ENCODE results near the gene ZNF23.
A peak's percentile ranks its signal among the peaks of the same experiment; 100 is the strongest.

ZNF23 gene

DNA sequence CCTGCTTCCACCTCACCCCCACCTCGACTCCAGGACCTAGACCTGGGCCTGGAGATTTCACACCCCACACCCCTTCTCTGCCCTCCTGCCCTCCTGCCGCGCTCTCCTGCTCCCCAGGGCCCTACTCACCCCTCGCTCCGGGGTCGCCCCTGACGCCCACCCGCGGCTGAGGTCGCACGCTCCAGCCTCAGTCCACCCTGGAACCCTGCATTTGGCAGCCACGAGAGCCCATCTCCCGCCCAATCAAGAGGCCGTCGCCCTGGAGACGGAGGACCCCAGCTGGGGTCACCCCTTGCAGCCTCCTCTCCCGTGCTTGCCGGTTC is 36.3 kb downstream of the ZNF23 start:
- DNase-seq = no peak

DNA sequence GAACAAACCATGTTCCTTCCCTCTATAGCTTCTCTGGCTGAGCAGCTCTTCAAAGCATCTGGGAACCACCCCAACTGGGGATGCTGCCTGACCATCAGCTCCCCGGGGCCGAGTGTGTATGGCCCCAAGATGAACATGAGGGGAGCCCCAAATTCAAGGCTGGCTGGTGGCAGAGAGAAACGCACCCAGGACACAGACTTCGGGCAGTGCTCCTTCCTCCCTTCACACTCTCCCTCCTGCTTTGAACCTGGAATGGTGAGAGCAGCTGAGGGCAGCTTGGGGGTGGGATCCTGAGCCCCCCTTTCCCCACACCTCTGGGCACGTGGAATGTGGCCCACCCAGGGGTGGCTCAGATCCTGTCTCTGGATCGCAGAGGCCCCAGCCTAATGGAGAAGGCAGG is 37.4 kb downstream of the ZNF23 start:
- DNase-seq = no peak

DNA sequence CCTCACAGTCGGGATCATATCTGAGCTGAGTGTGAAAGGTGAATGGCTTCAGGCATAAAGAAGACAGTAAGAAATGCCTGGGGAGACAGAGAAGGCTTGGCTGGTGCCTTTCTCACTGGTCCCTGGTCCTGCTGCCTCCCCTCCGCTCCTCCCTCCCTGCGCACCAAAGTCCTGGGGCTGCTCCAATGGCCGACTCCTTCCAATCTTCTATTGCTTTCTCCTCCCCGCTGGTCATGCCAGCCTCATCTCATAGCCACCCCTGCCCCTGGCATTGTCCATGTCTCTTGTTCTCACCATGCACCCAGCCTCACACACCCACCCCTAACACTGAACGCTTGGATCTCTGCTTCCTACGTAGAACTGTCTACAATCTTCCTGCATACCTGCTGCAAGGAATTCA is 38.2 kb downstream of the ZNF23 start:
- DNase-seq = no peak

DNA sequence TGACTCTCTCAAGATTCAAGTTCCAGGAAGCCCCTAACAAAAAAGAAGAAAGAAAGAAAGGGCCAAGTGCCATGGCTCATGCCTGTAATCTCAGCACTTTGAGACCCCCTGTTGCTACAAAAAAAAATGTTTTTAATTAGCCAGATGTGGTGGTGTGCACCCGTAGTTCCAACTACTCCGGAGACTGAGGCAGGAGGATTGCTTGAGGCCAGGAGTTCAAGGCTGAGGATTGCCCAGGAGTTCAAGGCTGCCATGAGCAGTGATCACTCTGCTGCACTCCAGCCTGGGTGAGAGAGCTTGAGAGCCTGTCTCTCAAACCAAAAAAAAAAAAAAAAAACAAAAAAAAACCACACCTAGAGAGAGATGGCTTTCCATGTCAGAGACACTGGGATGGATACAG is 39.0 kb downstream of the ZNF23 start:
- DNase-seq = no peak

DNA sequence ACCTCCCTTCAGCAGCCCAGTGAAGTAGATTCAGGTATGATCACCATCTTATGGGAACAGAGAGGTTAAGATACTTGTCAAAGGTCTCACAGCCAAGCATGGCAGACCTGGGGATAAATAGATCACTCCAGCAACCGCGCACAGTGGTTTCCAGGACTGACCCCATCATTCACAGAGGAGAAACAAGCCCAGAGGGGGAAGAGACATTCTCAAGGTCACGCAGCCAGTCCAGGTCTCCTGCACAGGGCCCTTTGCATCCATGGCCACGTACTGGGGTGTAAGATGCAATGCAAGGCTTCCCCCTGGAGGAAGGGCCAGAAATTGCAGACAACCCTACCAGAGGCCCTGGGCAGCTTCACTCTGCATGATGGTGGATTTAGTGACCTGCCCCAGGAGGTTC is 40.1 kb downstream of the ZNF23 start:
- peak; percentile 20 for DNase-seq

DNA sequence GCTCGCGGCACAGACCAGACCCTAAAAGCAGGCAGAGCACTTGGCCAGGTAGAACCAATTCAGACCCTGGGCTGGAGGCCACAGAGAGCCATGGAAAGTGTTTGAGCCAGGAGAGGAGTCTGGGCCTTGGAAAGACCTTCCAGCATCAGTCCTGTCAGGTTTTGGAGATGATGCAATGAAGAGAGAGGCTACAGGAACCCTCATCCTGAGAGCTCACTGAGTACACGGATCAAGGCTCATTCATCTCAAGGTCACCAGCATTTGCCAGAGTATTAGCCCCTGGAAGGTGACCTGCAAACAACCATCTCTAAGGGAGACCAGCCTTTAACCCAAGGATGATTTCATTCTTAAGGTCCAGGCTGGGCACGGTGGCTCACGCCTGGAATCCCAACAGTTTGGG is 48.0 kb downstream of the ZNF23 start:
- no peak for DNase-seq

DNA sequence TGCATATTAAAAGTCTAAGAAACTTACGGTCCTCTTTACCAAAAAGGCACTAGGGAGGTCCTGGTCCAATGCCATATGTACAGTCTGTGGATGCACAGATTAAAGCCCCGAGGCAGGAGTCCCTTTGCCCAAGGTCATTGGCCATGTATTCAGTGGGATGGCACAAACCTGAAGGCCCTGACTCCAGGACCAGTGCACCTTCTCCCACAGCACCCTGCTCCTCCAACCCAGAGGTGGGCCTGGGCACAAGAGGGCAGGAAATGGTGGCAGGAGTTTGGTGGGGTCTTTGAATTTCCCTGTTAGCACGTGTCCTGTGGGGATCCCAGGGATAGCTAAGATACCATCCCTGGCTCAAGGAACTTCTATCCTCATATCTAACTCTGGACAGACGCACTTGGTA is 48.7 kb downstream of the ZNF23 start:
- DNase-seq = no peak

DNA sequence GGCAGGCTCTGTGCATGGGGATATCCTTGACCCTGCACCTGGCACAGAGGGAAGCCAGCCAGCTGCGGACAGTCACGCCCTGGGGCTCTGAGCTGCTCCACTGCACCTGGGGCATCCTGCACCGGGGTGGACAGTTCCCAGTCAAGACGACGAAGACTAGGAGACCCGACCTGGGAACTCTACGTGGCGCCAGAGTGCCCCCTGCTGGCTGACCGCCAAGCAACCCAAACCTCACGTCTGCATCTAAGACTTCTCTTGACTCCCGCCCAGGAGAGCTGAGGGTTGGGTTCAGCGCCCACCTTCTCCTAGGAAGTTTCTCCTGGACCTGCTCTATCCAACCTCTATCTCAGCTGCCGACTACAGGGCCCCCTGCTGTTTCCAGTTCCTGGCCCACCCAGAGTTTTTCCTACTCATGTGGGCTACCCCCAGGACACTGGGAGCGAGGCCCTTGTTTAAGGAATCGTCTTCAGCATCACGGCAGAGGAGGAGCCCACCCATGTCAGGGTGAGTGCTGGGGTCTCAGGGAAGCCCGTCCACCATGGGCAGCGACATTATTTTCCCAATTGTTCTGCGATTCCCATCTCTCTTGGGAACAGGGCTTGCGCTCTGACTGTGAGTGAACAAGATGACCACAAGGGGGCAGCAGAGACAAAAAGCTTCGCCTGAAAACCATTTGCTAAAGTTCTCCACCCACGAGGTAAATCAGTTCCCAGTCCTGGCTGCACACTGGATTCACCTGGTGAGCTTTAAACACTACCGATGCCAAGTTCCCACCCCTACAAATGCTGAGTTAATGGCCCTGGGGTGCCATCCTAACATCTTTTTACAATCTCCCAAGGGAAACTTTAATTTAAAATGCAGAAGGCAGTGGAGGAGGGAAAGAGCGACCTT is 49.5 kb downstream of the ZNF23 start:
- peak; percentile 77 for DNase-seq

DNA sequence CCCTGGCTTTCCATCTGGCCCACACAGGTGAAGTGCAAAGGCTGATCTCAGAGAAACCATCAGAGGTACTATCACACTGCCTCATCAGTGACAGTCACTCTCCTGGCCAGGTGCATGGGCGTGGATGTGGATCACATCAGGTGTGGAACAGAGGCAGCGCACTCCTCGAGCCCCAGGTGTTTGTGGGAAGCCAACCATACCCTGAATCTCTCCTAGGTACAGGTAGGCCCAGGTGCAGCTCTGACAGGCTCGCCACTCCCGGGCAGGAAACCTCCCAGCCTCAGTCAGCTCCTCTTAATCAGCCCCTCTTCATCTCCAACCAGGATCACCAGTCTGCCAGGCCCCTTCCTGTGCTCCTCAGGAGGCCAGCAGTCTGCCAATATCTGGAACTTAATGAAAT is 51.9 kb downstream of the ZNF23 start:
- no peak for DNase-seq

DNA sequence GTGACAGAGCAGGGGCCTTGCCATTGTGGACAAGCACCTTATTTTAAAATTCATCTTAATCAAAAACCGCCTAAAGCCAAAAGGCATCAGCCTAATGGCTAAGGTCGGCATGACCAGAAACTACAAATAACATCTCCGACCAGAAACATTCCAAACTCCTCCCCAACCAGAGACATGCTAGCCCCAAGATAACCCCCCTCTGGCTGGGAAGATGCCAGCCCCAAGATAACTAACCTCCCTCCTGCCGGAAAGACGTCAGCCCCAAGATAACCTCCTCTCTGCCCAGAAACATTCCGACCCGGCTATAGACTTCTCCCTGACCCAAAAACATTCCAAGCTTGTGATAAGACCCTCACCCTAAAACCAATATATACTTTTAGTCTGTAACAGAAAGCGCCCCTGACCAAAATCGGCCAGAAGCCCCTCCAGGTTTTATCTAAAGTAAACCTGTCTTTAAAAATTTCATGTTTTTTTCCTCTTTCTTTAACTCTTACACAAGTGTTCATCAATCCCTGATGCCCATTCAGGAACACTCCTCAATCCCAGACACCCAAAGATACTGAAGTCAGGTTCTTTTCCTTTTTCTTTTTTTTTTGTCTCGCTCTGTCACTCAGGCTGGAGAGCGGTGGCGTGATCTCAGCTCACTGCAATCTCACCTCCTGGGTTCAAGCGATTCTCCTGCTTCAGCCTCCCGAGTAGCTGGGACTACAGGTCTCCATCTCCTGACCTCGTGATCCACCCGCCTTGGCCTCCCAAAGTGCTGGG is 52.9 kb downstream of the ZNF23 start:
- no peak for DNase-seq

DNA sequence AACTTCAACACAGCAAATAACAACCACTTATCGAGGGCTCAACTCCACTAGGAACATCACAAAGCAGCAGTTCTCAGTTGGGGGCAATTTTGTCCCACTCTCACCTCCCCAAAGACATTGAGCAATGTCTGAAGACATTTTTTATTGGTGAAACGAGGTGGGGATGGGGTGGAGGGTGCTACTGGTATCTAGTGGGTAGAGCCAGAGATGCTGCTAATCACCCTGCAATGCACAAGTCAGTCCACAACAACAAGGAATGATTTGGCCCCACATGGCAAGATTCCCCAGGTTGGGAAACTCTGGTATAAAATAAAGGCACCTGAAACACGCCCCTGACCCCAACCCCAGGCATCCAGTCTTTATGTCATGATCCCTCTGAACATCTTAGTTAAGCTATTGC is 53.5 kb downstream of the ZNF23 start:
- no peak for DNase-seq

DNA sequence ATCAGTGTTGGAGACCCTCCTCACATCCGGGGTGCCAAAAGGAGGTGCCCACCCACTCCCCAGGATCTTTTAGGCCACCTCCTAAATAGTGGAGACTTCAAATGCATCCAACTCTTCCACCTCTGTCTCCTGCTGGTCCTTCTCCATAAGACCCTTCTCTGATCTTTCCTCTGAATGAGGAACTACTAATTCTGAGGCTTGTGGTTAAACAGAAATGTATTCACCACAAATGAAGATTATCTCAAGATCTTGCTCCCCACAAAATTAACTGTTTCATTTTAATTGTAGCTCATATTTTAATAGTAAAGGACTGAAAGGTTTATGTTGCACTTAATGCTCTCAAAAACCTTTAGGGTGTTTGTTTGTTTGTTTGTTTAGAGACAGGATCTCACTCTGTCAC is 54.3 kb downstream of the ZNF23 start:
- DNase-seq = no peak

DNA sequence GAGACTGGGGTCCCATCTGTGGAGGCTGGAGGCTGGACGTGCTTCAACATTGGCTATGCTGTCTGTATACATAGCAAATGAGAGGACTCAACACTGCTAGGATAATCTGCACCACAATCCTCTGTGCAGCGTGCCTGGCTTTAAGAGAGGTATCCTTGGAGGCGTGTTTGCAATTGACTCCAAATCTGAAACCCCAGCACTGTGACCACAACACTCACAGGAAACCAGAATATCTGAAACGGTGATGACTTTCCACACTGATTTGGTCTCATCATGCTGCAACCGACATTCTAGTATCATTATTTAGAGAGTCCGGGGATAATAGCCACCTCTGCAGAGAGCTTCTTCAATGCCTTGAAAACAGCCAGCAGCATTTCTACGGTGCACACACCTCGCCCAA is 55.3 kb downstream of the ZNF23 start:
- no peak for DNase-seq

DNA sequence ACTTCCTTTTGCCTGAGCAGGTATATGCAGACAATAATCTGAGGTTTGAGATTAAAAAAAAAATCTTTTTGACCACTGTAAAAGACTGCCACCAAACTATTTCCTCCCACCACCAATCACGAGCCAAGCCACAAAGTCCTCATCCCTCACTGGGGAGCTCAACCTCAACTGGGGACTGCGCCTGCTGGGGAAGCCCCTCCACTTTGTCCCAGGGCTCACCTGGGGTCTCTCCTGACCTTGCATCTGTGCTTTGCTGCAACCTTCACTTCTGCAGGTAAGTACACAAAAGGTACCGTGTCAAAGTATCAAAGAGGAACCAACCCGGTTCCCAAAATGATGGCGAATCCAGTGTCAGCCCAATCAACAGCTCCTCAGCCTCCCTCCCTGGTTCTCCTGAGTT is 55.7 kb downstream of the ZNF23 start:
- no peak for DNase-seq

DNA sequence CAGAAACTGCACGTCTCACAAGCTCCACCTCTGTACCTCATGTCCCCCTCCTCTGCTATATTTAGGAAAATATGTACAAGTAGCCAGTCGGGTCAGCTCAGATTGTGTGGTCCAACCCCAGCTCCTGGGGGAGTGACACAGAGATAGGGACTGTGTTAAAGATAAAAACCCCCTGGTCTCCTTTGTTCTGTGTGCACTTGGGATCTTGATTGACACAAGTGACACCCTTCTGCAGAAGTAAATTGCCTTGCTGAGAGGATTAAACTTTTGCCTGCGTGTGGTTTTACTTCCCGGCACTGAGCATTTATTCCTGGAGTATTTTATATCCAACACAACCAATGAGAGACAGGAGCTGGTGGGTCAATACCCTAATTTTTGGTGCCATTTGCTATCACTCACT is 57.7 kb downstream of the ZNF23 start:
- no peak for DNase-seq

DNA sequence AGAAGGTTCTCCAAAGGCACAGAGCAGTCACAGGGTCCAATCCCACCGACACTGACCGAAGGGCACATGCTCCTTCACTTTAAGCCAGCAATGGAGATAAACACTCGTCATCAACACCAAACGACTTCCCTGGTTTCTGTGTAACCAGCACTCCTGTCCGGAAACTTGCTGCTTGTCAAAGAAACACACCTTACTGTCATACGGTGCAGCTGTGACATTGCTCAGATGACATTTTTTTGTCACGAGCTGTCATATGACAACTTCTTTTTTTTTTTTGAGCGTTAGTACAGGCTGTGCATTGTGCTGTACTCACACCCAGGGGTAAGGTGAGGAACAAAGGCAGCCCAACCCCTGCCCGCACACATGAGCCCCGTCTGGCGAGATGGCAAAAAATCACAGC is 59.4 kb downstream of the ZNF23 start:
- no peak for DNase-seq

DNA sequence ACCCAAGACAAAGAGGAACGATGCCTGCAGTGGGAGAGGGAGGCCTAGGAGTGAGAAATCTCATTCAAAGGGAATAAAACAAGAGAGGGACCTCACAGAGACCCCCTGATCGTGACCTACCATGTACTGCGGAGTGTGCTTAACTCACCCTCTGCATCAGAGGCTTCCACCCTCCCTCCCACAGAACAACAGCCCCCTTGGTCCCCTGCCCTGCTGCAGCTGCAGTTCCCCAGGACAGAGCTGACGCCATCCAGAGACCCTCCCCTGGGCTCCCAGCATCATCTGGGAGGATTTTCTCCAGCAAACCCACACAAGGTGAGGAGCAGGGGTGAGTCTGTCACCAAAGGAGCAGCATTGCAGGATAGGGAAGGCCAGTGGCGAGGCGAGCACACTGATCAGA is 60.0 kb downstream of the ZNF23 start:
- DNase-seq = no peak

DNA sequence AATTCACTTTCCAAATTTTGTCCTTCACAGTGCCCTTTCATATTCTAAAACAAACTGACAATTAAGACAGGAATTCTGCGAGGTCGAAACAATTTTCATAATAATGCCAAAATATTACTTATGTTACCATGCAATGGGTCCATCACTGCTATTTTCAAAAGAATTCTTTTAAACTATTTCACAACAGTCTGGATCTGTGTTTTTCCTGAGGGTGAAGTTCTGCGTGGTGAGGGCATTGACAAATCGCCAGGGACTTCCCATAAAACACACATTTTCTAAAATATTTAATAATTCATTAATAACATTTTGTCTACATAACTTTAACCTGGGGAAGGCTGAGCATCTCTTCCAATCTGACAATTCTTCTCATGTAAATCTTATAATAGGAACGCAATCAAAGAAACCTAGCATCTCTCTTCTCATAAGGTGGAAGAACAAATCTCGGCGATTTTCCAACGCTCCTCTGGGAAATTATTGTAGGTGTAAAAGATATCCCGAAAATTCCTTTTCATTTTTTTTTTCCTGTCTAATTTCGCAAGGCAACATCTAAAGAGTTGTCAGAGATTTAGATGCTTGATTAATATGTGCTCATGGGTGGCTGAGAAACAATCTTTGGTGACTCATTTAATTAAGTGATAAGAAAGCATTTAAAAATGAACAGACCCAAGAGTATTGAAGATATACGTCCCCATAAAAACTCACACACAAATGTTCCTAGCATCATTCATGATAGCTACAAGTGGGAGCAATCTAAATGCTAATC is 62.1 kb downstream of the ZNF23 start:
- DNase-seq = no peak

Data from NCI-H2171 treated with DMSO at 0.1 percent for 48 hours (cell line).